ENCODE measurements around the gene LHX1.

Gene LHX1

GRCh38 chr17:36937001-36937958 is at the start of gene LHX1:
LHX1 (plus strand) TSS chr17:36937475; CDS start chr17:36938198, 723 bp downstream.
- no peak for DNase-seq

DNA sequence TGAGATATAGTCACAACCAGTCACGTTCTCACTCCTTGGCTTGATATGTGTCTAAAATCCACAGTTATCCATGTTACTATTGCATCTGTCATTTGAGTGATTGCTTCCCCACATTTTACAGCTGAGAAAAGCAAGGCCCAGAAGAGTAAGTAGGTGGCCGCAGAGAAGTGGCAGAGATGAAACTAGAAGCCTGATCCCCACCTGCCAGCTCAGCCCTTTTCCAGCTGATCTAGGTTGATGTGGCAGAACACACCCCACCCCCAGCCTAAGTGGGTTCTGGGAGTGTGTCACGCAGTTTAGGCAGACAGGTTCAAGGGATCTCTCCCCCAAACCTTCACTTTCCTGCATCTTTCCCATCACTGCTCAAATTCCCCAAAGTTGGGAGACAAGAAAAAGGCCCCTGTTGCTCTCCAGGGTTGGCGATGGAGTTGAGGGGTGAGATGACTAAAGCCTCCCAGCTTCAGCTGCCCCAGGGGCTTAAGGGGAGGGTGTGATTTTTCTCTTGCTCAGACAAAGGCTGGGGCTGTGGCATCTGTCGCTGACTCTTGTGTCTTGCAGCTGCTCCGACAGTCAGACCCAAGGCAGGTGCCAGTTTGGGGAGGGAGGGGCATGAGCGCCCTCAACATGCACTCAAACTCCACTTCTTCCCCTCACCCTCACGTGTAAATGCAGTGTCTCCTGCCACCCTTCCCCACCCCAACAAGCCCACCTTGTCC is 48.9 kb upstream of the LHX1 start:
- DNase-seq: no peak

GRCh38 chr17:36889770-36890349 is 47.4 kb upstream of the LHX1 start:
- no peak for DNase-seq

GRCh38 chr17:36890398-36891168 is 46.7 kb upstream of the LHX1 start:
- DNase-seq: no peak

DNA sequence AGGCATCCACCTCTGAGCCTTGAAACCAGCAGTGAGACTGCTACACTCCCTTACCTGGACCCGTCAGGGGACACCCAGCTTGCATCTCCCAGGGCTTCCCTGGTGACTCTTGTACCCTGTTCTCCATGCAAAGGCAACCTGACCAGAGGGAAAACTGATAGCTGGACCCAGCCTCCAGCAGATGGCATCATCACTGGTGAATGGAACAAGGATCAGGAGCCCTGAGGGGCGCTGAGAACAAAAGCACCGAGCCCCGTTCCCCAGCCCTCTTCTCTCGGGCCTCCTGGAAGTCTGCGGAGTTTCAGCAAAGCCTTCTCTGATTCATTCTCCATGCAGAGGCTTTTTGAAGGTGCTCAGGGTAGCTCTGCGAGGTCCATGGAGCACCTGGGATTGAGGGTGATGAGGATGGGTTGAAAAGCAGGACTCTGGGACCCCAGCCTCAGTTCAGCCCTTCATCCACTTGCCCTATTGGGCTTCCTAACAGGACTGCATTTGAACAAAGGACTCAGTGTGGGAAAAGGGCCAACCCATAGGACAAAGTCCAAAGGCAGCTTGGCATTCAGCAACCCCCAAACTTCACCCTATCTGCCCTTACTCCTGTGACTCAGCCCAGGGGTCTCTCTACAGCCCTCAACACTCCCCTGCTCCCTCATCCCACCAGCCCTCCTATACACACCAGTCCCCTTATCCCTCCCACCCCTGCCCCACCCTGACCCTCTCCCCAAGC is 45.0 kb upstream of the LHX1 start:
- no peak for DNase-seq

- no peak for DNase-seq
Measured at GRCh38 chr17:36894177-36894576, 43.1 kb upstream of the LHX1 start.

- DNase-seq: no peak
Measured at GRCh38 chr17:36894925-36895324, 42.4 kb upstream of the LHX1 start.

- no peak for DNase-seq
Measured at GRCh38 chr17:36899250-36900159, 37.8 kb upstream of the LHX1 start.

- DNase-seq: no peak
Measured at GRCh38 chr17:36900160-36900512, 37.1 kb upstream of the LHX1 start.

GRCh38 chr17:36901506-36901905 is 35.8 kb upstream of the LHX1 start:
- DNase-seq: no peak

GRCh38 chr17:36907407-36907806 is 29.9 kb upstream of the LHX1 start:
- no peak for DNase-seq

DNA sequence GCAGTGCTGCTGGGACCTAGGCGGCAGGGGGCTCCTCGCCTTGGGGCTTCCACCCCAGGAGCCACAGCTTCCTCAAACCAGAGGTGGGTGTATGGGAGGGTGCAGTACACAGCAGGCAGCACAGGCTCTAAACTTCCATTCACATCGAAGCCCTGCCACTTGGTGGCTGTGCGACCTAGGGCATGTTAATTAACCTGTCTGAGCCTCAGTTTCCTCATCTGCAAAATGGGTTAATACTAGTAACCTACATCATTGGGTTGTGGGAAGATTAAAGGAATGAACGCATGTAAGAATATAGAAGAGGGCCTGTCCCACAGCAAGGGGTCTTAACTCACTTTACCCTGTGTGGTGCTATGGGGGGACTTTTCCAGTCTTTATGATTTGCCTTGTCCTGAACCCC is 26.8 kb upstream of the LHX1 start:
- DNase-seq: no peak

DNA sequence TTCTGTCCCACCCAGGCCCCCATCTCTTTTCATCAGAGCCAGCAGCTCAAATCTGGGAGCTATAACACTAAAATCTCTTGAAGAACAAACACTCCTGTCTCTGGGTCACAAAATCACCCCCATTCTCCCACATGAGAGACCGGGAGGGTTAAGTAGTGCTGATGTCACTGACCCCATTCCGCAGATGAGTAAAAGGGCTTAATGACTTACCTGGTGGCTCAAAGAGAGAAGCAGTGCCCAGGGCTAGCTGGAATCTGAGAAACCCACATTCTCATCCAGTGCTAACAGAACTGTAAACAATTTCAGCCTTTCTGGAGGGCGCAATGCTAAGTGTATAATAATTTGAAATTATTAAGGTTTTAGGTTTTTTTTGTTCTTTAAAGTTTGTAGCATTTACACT is 26.3 kb upstream of the LHX1 start:
- no peak for DNase-seq

GRCh38 chr17:36913132-36913531 is 24.1 kb upstream of the LHX1 start:
- DNase-seq: no peak

GRCh38 chr17:36918211-36918691 is 19.0 kb upstream of the LHX1 start:
- DNase-seq: peak in 1 of 2 experiments; percentile 3

- no peak for DNase-seq
Measured at GRCh38 chr17:36919407-36919968, 17.8 kb upstream of the LHX1 start.

DNA sequence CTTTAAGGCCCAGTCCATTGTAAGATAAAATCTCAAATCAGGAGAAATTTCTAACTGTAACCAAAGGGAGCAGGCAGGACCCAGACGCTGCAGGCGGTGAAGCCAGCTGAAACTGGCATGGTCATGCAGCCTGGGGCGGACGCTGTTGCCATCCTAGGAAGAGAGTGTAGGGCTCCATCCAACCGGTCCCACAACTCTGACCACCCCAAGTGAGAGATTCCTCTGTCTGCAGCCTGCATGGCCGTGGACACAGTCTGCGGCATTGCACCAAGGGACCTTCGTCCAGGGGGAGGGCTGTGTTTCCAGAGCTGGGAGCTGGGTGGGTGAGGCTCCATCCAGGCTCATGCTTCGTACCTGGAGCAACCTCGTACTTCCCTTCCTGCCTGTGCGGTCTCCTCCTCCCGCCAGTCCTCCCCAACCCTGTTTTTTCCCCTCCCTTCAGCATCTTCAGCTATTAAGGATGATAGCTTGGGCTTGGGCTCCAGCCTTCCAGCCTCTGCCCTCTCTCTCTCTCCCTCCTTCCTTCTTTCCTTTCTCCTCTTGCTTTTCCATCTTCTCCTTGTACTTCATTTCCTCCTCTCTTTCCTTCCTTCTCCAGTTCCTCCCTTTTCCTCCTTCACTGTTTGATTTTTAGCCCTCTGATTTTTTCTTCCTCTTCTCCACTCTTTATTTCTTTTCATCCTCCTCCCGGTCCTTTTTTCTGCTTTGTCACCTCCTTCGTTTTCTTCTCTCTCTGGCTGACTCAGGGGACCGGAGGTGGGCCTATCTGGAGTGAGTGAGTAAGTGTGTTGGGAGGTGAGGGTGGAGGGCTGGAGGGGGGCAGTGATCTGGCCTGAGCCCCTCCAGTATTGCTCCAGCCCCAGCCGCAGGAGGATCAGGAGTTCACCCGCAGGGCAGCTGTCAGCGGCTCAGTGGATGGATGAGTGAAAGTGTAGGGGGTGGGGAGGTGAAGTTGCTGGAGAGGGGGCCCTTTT is 17.0 kb upstream of the LHX1 start:
- DNase-seq: no peak

GRCh38 chr17:36921095-36921851 is 16.0 kb upstream of the LHX1 start:
- DNase-seq: peak in 1 of 2 experiments; percentile 10

DNA sequence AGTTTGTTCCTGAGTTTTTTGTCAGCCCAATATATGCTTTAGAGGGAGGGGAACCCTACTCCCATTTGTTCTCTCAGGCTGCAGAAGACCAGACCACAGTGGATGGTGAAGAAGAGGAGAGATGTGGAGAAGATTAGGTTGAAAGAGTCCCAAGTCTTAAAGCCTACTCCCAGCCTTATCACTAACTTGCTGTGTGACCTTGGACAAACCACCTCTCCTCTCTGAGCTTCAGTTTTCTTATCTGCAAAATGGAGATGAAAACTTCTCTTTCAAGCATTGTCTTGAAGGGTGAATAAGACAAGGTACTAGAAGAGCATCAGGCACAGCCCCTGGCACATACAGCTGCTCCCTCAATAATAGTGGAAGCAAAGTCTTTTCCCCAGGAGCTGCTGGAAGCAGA is 15.1 kb upstream of the LHX1 start:
- no peak for DNase-seq

Data from SW 1271 (cell line).